GM12878 (cell line): Measurements from ENCODE around the gene IQCK. TPM values are rescaled to one million over a fixed set of nuclear protein-coding genes. Genes with fewer than 3 reads are reported as not detected.

Experiments used
- ATAC-seq: fragments of 200-7000 bp; cut with Tn5 transposase; 3 replicates; pipeline ENCODE4 v1.9.1; 2020; ENCODE audit warnings: mild to moderate bottlenecking, moderate library complexity
- BruUV-seq: library from RNA; stranded (reverse); fragments of 400-500 nt; replicated peaks from 2 replicates; lab custom pipeline; 2021; lab: Mats Ljungman, UMichigan
- CTCF ChIA-PET: fragments of 300-600 bp; sonication (Branson Sonifier 250); formaldehyde crosslinking; extraction: SDS; loops from one replicate; lab custom pipeline; 2021; ENCODE audit warnings: inconsistent platforms; lab: Yijun Ruan, JAX
- POLR2A ChIA-PET: fragments of 350-600 bp; formaldehyde crosslinking; extraction: SDS; loops from one replicate; lab custom pipeline; 2021; ENCODE audit warnings: inconsistent platforms; lab: Charles Lee
- RAD21 ChIA-PET: fragments of 300-600 bp; sonication (Branson Sonifier 250); formaldehyde crosslinking; loops from one replicate; lab custom pipeline; 2023; ENCODE audit warnings: antibody characterized with exemption; ENCODE audit not compliant: unreplicated experiment; lab: Charles Lee
- SMC1A ChIA-PET: fragments of 300-600 bp; sonication (Branson Sonifier 250); formaldehyde crosslinking; loops from one replicate; lab custom pipeline; 2023; ENCODE audit not compliant: unreplicated experiment, uncharacterized antibody; lab: Charles Lee
- DNase-seq: peaks from one replicate; pipeline ENCODE4 v3.0.0-alpha.2; 2011; ENCODE audit warnings: low read depth, low spot score
- FAIRE-seq: peaks from 3 replicates; lab custom pipeline; 2011; peaks lifted over from hg19 to GRCh38; lab: Jason Lieb, UNC
- H2AFZ ChIP-seq: 2 replicates; pipeline ENCODE4 v1.6.0; 2011; ENCODE audit warnings: low read depth, low read length, control low read depth; ENCODE audit not compliant: control insufficient read depth
- H3K27ac ChIP-seq: 2 replicates; pipeline ENCODE4 v1.5.1; 2011; ENCODE audit warnings: control low read depth; ENCODE audit not compliant: control insufficient read depth, insufficient read depth
- H3K27me3 ChIP-seq, 2 experiments: replicated peaks in 1 of 2; 2 replicates each; pipeline versions ENCODE4 v1.6.0 to v1.6.1; 2011; ENCODE audit warnings: low read length in 1 of 2; ENCODE audit not compliant: control insufficient read depth in 2 of 2, insufficient read depth in 2 of 2
- H3K36me3 ChIP-seq, 2 experiments: 2 replicates each; pipeline ENCODE4 v1.5.1; 2011; ENCODE audit warnings: low read length in 1 of 2; ENCODE audit not compliant: control insufficient read depth in 2 of 2, insufficient read depth in 2 of 2
- H3K4me1 ChIP-seq: 2 replicates; pipeline ENCODE4 v1.6.1; 2011; ENCODE audit warnings: mild to moderate bottlenecking, low read length, moderate library complexity, mixed read lengths; ENCODE audit not compliant: control insufficient read depth, insufficient read depth
- H3K4me2 ChIP-seq: 2 replicates; pipeline ENCODE4 v1.6.0; 2011; ENCODE audit warnings: control low read depth; ENCODE audit not compliant: control insufficient read depth, insufficient read depth
- H3K4me3 ChIP-seq: fragments of 200-600 bp; sonication (generic); 2 replicates; pipeline ENCODE4 v1.5.1; 2016
- H3K79me2 ChIP-seq: 2 replicates; pipeline ENCODE4 v1.6.0; 2011; ENCODE audit warnings: low read length; ENCODE audit not compliant: control insufficient read depth, insufficient read depth
- H3K9ac ChIP-seq: 2 replicates; pipeline ENCODE4 v1.8.0; 2011; ENCODE audit warnings: low read length, control low read depth, mixed read lengths; ENCODE audit not compliant: control insufficient read depth, insufficient read depth
- H3K9me3 ChIP-seq: replicated peaks from 3 replicates; pipeline ENCODE4 v1.5.1; 2011; ENCODE audit warnings: mild to moderate bottlenecking, low read length; ENCODE audit not compliant: control insufficient read depth, insufficient read depth
- H4K20me1 ChIP-seq: 2 replicates; pipeline ENCODE4 v1.6.0; 2011; ENCODE audit not compliant: control insufficient read depth, insufficient read depth
- DPF2 ChIP-seq: fragments of 450-650 bp; IDR thresholded peaks from 2 replicates; pipeline ENCODE4 v1.6.1; 2017; ENCODE audit warnings: mild to moderate bottlenecking
- IRF5 ChIP-seq: fragments of 450-650 bp; IDR thresholded peaks from 2 replicates; pipeline ENCODE4 v1.6.1; 2017; ENCODE audit warnings: borderline replicate concordance
- LARP7 ChIP-seq: fragments of 450-650 bp; IDR thresholded peaks from 2 replicates; pipeline ENCODE4 v1.6.1; 2017; ENCODE audit warnings: mild to moderate bottlenecking
- SIX5 ChIP-seq: IDR thresholded peaks from 2 replicates; pipeline ENCODE4 v1.6.1; 2011; ENCODE audit warnings: mild to moderate bottlenecking, low read depth, low read length, moderate library complexity; ENCODE audit not compliant: severe bottlenecking
- SREBF1 ChIP-seq: IDR thresholded peaks from 2 replicates; pipeline ENCODE4 v1.6.1; 2012; ENCODE audit warnings: mild to moderate bottlenecking, low read length
- SUZ12 ChIP-seq: fragments of 200-600 bp; sonication (generic); IDR thresholded peaks from one replicate; pipeline ENCODE4 v1.6.1; 2018; ENCODE audit warnings: antibody characterized with exemption, mild to moderate bottlenecking; ENCODE audit not compliant: unreplicated experiment
- TCF7 ChIP-seq: IDR thresholded peaks from 2 replicates; pipeline ENCODE4 v1.6.1; 2014; ENCODE audit warnings: antibody characterized with exemption, borderline replicate concordance
- WGBS: methylation state at CpG from one replicate; pipeline ENCODE4 v1.1.6; 2016; ENCODE audit warnings: low lambda C conversion rate; ENCODE audit not compliant: insufficient replicate concordance, insufficient coverage; ENCODE audit errors: missing lambda C conversion rate; 5-methylcytosine and 5-hydroxymethylcytosine counted together
- in situ Hi-C: fragments of 300-500 bp; cut with MboI; formaldehyde crosslinking; loops from 9 replicates; pipeline ENCODE4 v1.14.3; 2018; ENCODE audit warnings: mixed read lengths
- intact Hi-C: fragments of 100-400 bp; cut with micrococcal nuclease; formaldehyde crosslinking; loops from one replicate; pipeline ENCODE4 v1.14.2; 2022; ENCODE audit not compliant: unreplicated experiment
- polyA plus RNA-seq, 11 experiments: library from polyadenylated mRNA; depleted of rRNA in 4 of 11; unstranded in 6 of 11; stranded (reverse) in 5 of 11; fragments of >200 nt; fragmentation: Nextera tagmentation in 4 of 11; fragmentation: Illumina TruSeq in 1 of 11; extraction: Ambion mirVana in 4 of 11; extraction: Trizol in 1 of 11; gene quantifications; 1 replicate in 1 of 11; 2 replicates in 10 of 11; pipeline versions ENCODE4 v1.2.1 to v1.2.3, GENCODE V29; 2011 to 2016; ENCODE audit warnings: inconsistent platforms in 2 of 11, missing spikeins in 2 of 11, low read depth in 1 of 11
- total RNA-seq, 4 experiments: library from RNA; depleted of rRNA in 3 of 4; stranded (reverse); fragments of >200 nt in 3 of 4; fragmentation: Illumina TruSeq in 1 of 4; extraction: Trizol in 1 of 4; gene quantifications; 2 replicates each; pipeline versions ENCODE4 v1.2.1 to v1.2.3, GENCODE V29; 2013 to 2021
- TF ChIP-seq, protein P1 (sequence below): IDR thresholded peaks from 2 replicates; pipeline ENCODE4 v1.6.1; 2012; ENCODE audit warnings: mild to moderate bottlenecking, low read depth, low read length

Gene IQCK
- total and polyA plus RNA-seq, 10 of the 15 experiments (the other 5 are each of a cell fraction or from before 2014, with no cell fraction given), result 1.0 to 4.2 (median 2.4) TPM

DNA sequence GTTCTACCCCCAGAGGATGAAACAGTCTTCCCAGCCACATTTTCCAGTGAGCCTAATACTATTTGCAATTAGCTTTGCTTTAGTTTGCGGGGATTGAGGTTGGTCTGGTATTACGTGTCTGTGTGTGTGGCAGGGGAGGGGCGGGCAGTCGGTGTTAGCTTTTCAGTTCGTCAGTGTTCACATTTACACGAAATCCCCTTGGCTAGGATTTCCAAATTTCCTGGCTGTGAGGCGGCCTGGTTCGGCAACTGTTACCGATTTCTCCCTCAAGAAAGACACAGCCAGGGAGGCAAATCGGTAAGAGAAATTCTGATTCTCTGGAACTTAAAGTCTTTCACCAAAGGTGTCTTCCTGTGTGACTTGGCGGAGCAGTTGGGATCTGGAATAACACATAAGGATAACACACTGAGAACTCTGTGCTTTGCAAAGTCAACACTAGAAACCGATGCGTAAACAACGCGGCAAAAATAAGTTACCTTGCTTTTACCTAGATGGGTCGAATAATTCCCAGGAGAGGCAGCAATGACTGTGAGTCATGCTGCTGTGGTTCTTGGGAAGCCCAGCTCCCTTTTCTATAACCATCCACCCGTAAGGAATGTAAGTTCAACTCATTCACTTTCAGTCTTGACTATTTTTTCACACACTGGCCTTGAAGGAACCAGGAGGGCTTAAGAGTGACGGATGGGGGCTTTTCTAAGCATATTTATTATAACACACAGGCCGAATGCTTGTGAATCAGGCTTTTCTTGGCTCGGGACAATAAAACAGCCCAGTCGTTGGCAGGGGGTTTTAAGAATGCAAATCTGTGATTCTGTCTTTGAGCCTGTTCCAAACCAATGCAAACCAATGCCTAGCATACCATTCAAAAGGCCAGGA, 142.3 kb downstream of the IQCK start:
- SMC1A ChIA-PET, result no interaction called here
- FAIRE-seq, result no peak
- RAD21 ChIA-PET, result no interaction called here
- no peak overlapping the region for H3K4me2 ChIP-seq
- H3K9me3 ChIP-seq, result no peaks in the 10 kb centered on the region
- intact Hi-C loops, result no loop called here
- no peak overlapping the region for H2AFZ ChIP-seq
- 22% methylated on average over 21 of the region's 21 CpGs for WGBS
- TF ChIP-seq LARP7, result no peak
- TF ChIP-seq DPF2, result no peak
- no peak for TF ChIP-seq IRF5
- no peak for TF ChIP-seq SUZ12
- no peak for TF ChIP-seq SREBF1
- TF ChIP-seq, protein P1, sequence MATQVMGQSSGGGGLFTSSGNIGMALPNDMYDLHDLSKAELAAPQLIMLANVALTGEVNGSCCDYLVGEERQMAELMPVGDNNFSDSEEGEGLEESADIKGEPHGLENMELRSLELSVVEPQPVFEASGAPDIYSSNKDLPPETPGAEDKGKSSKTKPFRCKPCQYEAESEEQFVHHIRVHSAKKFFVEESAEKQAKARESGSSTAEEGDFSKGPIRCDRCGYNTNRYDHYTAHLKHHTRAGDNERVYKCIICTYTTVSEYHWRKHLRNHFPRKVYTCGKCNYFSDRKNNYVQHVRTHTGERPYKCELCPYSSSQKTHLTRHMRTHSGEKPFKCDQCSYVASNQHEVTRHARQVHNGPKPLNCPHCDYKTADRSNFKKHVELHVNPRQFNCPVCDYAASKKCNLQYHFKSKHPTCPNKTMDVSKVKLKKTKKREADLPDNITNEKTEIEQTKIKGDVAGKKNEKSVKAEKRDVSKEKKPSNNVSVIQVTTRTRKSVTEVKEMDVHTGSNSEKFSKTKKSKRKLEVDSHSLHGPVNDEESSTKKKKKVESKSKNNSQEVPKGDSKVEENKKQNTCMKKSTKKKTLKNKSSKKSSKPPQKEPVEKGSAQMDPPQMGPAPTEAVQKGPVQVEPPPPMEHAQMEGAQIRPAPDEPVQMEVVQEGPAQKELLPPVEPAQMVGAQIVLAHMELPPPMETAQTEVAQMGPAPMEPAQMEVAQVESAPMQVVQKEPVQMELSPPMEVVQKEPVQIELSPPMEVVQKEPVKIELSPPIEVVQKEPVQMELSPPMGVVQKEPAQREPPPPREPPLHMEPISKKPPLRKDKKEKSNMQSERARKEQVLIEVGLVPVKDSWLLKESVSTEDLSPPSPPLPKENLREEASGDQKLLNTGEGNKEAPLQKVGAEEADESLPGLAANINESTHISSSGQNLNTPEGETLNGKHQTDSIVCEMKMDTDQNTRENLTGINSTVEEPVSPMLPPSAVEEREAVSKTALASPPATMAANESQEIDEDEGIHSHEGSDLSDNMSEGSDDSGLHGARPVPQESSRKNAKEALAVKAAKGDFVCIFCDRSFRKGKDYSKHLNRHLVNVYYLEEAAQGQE, result no peak
- no peak for TF ChIP-seq SIX5
- TF ChIP-seq TCF7, result no peak
- in situ Hi-C loops, result no loop called here
- no peaks in the 10 kb centered on the region for H3K36me3 ChIP-seq
- no peak overlapping the region for H3K4me3 ChIP-seq
- H3K9ac ChIP-seq, result no peak overlapping the region
- BruUV-seq, result no TSS peak
- no peaks in the 10 kb centered on the region for H3K79me2 ChIP-seq
- H3K4me1 ChIP-seq, result no peaks in the 10 kb centered on the region
- no peaks in the 10 kb centered on the region for H4K20me1 ChIP-seq
- POLR2A ChIA-PET, result interaction anchor here (0.5 kb wide), 1 partner anchor 21 kb away, joined by 3 read pairs; no protein-coding TSS in a partner anchor
- no peak for DNase-seq
- H3K27me3 ChIP-seq, result no peaks in the 10 kb centered on the region
- no peak overlapping the region for H3K27ac ChIP-seq
- CTCF ChIA-PET, result no interaction called here
- no peak for ATAC-seq
